ENCODE results near the gene TRMT2A.

The TRMT2A gene

GRCh38 chr22:20141186-20142077 is 24.4 kb upstream of the TRMT2A start:
- H3K36me3 ChIP-seq (ENCODE audit: control insufficient read depth in 2 of 2, insufficient read depth in 2 of 2, low read length in 2 of 2): peaks cover 0 to 7% of the 10 kb centered on the region in 2 donors
- no peak overlapping the region for H3K9ac ChIP-seq (ENCODE audit: low read depth in 1 of 2, low read length in 2 of 2)
- no peak overlapping the region for H3K27ac ChIP-seq (ENCODE audit: low read depth in 2 of 2, low read length in 2 of 2)

GRCh38 chr22:20140521-20140964 is 23.5 kb upstream of the TRMT2A start:
- H3K27ac ChIP-seq (ENCODE audit: low read depth in 2 of 2, low read length in 2 of 2): no peak overlapping the region
- H3K4me3 ChIP-seq (ENCODE audit: low read length in 2 of 2): no peak overlapping the region
- peaks cover 3 to 9% of the 10 kb centered on the region in 2 donors for H3K4me1 ChIP-seq (ENCODE audit: control insufficient read depth in 2 of 2, insufficient read depth in 2 of 2, low read length in 2 of 2)
- no peaks in the 10 kb centered on the region for H3K27me3 ChIP-seq (ENCODE audit: control insufficient read depth in 2 of 2, insufficient read depth in 2 of 2, low read length in 2 of 2)
- no peak overlapping the region for H3K9ac ChIP-seq (ENCODE audit: low read depth in 1 of 2, low read length in 2 of 2)
- H3K36me3 ChIP-seq (ENCODE audit: control insufficient read depth in 2 of 2, insufficient read depth in 2 of 2, low read length in 2 of 2): peaks cover 0 to 7% of the 10 kb centered on the region in 2 donors
- no peaks in the 10 kb centered on the region for H3K9me3 ChIP-seq (ENCODE audit: control insufficient read depth in 2 of 2, low read length in 2 of 2)

More at GRCh38 chr22:20141186-20142077, 24.4 kb upstream of the TRMT2A start:
- Histone ChIP-seq H3K9me3 (ENCODE audit: control insufficient read depth in 2 of 2, low read length in 2 of 2) (no peaks in the 10 kb centered on the region), H3K4me1 (ENCODE audit: control insufficient read depth in 2 of 2, insufficient read depth in 2 of 2, low read length in 2 of 2) (peaks cover 3 to 5% of the 10 kb centered on the region in 2 donors), H3K4me3 (ENCODE audit: low read length in 2 of 2) (no peak overlapping the region), H3K27me3 (ENCODE audit: control insufficient read depth in 2 of 2, insufficient read depth in 2 of 2, low read length in 2 of 2) (no peaks in the 10 kb centered on the region)

- H3K9me3 ChIP-seq (ENCODE audit: control insufficient read depth in 2 of 2, low read length in 2 of 2): no peaks in the 10 kb centered on the region
- no peaks in the 10 kb centered on the region for H3K27me3 ChIP-seq (ENCODE audit: control insufficient read depth in 2 of 2, insufficient read depth in 2 of 2, low read length in 2 of 2)
- H3K36me3 ChIP-seq (ENCODE audit: control insufficient read depth in 2 of 2, insufficient read depth in 2 of 2, low read length in 2 of 2): peaks cover 0 to 7% of the 10 kb centered on the region in 2 donors
- peaks cover 3 to 9% of the 10 kb centered on the region in 2 donors for H3K4me1 ChIP-seq (ENCODE audit: control insufficient read depth in 2 of 2, insufficient read depth in 2 of 2, low read length in 2 of 2)
- no peak overlapping the region for H3K4me3 ChIP-seq (ENCODE audit: low read length in 2 of 2)
- no peak overlapping the region for H3K27ac ChIP-seq (ENCODE audit: low read depth in 2 of 2, low read length in 2 of 2)
- no peak overlapping the region for H3K9ac ChIP-seq (ENCODE audit: low read depth in 1 of 2, low read length in 2 of 2)
Measured at GRCh38 chr22:20140107-20140445, 23.1 kb upstream of the TRMT2A start.

GRCh38 chr22:20139391-20140106 is 22.5 kb upstream of the TRMT2A start:
- Histone ChIP-seq H3K27me3 (ENCODE audit: control insufficient read depth in 2 of 2, insufficient read depth in 2 of 2, low read length in 2 of 2) (no peaks in the 10 kb centered on the region), H3K9me3 (ENCODE audit: control insufficient read depth in 2 of 2, low read length in 2 of 2) (no peaks in the 10 kb centered on the region), H3K4me3 (ENCODE audit: low read length in 2 of 2) (no peak overlapping the region), H3K9ac (ENCODE audit: low read depth in 1 of 2, low read length in 2 of 2) (no peak overlapping the region), H3K27ac (ENCODE audit: low read depth in 2 of 2, low read length in 2 of 2) (no peak overlapping the region), H3K4me1 (ENCODE audit: control insufficient read depth in 2 of 2, insufficient read depth in 2 of 2, low read length in 2 of 2) (peaks cover 3 to 9% of the 10 kb centered on the region in 2 donors), H3K36me3 (ENCODE audit: control insufficient read depth in 2 of 2, insufficient read depth in 2 of 2, low read length in 2 of 2) (peaks cover 0 to 7% of the 10 kb centered on the region in 2 donors)

DNA sequence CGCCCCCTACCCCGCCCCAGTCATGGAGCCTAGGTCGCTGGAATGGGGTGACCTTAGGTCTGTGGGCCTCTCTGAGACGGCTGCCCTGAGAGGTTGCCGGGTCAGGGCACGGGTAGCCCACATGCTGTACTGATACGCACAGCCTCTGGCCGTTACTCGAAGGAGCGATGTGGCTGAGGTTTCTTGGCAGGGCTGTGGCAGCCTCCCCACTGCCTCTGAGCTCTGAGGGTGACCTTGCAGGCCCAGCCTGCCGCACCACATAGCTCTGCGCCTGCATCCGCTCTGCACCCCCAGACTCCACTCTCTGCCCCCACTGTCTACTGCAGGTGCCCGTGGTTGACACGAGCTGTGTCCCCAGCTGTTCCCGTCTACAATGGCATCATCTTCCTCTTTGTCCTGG is 21.8 kb upstream of the TRMT2A start:
- Histone ChIP-seq H3K27me3 (ENCODE audit: control insufficient read depth in 2 of 2, insufficient read depth in 2 of 2, low read length in 2 of 2) (no peaks in the 10 kb centered on the region), H3K9ac (ENCODE audit: low read depth in 1 of 2, low read length in 2 of 2) (no peak overlapping the region), H3K36me3 (ENCODE audit: control insufficient read depth in 2 of 2, insufficient read depth in 2 of 2, low read length in 2 of 2) (peaks cover 0 to 7% of the 10 kb centered on the region in 2 donors), H3K27ac (ENCODE audit: low read depth in 2 of 2, low read length in 2 of 2) (no peak overlapping the region), H3K9me3 (ENCODE audit: control insufficient read depth in 2 of 2, low read length in 2 of 2) (no peaks in the 10 kb centered on the region), H3K4me1 (ENCODE audit: control insufficient read depth in 2 of 2, insufficient read depth in 2 of 2, low read length in 2 of 2) (peaks cover 3 to 9% of the 10 kb centered on the region in 2 donors), H3K4me3 (ENCODE audit: low read length in 2 of 2) (no peak overlapping the region)

DNA sequence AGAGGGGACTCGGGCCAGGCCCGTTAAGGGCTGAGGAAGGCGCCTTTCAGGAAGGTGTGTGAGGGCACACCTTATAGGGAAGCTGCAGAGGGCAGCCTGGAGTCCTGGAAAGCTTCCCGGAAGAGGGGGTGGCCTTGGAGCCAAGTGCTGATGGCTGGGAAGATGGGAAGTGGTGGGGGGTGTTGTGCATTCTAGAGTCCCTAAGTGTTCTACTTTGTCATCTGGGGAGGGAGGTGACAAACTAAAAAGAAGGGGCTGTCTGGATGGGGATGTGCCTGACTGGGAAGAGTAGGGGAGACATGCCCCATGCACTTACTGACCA is 21.4 kb upstream of the TRMT2A start:
- H3K27ac ChIP-seq (ENCODE audit: low read depth in 2 of 2, low read length in 2 of 2): no peak overlapping the region

DNA sequence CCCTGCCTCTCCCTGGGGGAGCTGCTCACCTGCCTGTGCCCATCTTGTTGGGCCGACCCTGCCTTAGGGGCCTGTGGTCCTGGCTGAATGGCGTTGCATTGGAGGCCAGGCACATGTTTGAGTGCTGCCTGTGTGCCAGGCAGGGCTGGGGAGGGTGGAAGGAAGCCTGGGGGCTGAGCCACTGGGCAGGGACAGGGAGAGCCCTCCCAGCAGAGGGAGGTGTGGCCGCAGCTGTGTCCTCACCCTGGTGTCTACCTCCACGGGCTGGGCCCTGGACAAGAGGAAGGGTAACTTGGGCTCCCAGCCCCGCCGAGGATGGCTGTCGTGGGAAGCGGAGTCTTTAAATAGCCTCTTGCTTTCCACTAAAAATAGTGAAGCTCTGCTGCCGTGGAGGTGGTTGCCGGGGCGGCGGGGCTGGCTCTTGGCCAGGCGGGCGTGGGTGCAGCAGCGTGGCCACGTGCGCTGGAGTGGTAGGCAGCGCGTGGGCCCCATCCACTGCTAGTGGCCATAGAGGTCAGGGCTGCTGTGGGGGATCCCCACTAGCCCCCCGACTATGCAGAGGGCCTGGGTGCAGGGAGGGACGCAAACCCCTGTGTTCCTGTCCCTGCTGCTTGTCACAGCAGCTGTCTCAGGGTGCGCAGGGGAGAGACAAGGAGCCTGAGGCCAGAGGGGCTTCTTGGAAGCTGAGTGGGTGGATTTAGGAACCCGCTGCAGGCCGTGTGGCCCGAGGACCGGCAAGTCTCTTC is 20.8 kb upstream of the TRMT2A start:
- Histone ChIP-seq H3K9ac (ENCODE audit: low read depth in 1 of 2, low read length in 2 of 2) (no peak overlapping the region), H3K4me3 (ENCODE audit: low read length in 2 of 2) (no peak overlapping the region), H3K9me3 (ENCODE audit: control insufficient read depth in 2 of 2, low read length in 2 of 2) (no peaks in the 10 kb centered on the region), H3K27me3 (ENCODE audit: control insufficient read depth in 2 of 2, insufficient read depth in 2 of 2, low read length in 2 of 2) (no peaks in the 10 kb centered on the region), H3K36me3 (ENCODE audit: control insufficient read depth in 2 of 2, insufficient read depth in 2 of 2, low read length in 2 of 2) (peaks cover 0 to 7% of the 10 kb centered on the region in 2 donors), H3K27ac (ENCODE audit: low read depth in 2 of 2, low read length in 2 of 2) (no peak overlapping the region), H3K4me1 (ENCODE audit: control insufficient read depth in 2 of 2, insufficient read depth in 2 of 2, low read length in 2 of 2) (peaks cover 5 to 10% of the 10 kb centered on the region in 2 donors)

More for the DNA sequence above, 21.4 kb upstream of the TRMT2A start:
- Histone ChIP-seq H3K4me1 (ENCODE audit: control insufficient read depth in 2 of 2, insufficient read depth in 2 of 2, low read length in 2 of 2) (peaks cover 3 to 9% of the 10 kb centered on the region in 2 donors), H3K9ac (ENCODE audit: low read depth in 1 of 2, low read length in 2 of 2) (no peak overlapping the region), H3K36me3 (ENCODE audit: control insufficient read depth in 2 of 2, insufficient read depth in 2 of 2, low read length in 2 of 2) (peaks cover 0 to 7% of the 10 kb centered on the region in 2 donors), H3K27me3 (ENCODE audit: control insufficient read depth in 2 of 2, insufficient read depth in 2 of 2, low read length in 2 of 2) (no peaks in the 10 kb centered on the region), H3K9me3 (ENCODE audit: control insufficient read depth in 2 of 2, low read length in 2 of 2) (no peaks in the 10 kb centered on the region), H3K4me3 (ENCODE audit: low read length in 2 of 2) (no peak overlapping the region)

DNA sequence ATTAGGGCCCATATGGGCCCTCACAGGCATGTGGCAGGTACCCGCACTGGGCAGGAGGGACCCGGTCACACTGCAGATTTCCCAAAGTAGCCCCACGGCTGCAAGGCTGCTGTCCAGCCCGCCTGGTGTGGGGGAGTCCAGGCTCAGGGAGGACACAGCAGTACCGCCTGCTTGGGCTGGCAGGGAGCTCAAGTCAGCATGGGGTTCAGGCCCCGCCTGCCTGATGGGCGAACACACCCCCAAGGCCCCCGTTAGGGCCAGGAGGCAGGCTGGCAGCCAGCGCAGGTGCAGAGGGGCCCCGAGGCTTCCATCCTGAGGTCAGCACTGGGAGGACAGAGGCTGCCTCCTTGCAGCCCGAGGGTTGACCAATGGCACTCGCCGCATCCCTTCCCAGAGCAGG is 20.1 kb upstream of the TRMT2A start:
- Histone ChIP-seq H3K4me1 (ENCODE audit: control insufficient read depth in 2 of 2, insufficient read depth in 2 of 2, low read length in 2 of 2) (peaks cover 12 to 17% of the 10 kb centered on the region in 2 donors), H3K36me3 (ENCODE audit: control insufficient read depth in 2 of 2, insufficient read depth in 2 of 2, low read length in 2 of 2) (peaks cover 0 to 7% of the 10 kb centered on the region in 2 donors), H3K9me3 (ENCODE audit: control insufficient read depth in 2 of 2, low read length in 2 of 2) (no peaks in the 10 kb centered on the region), H3K9ac (ENCODE audit: low read depth in 1 of 2, low read length in 2 of 2) (no peak overlapping the region), H3K4me3 (ENCODE audit: low read length in 2 of 2) (no peak overlapping the region), H3K27me3 (ENCODE audit: control insufficient read depth in 2 of 2, insufficient read depth in 2 of 2, low read length in 2 of 2) (no peaks in the 10 kb centered on the region), H3K27ac (ENCODE audit: low read depth in 2 of 2, low read length in 2 of 2) (no peak overlapping the region)

- Histone ChIP-seq H3K4me3 (ENCODE audit: low read length in 2 of 2) (no peak overlapping the region), H3K9me3 (ENCODE audit: control insufficient read depth in 2 of 2, low read length in 2 of 2) (no peaks in the 10 kb centered on the region), H3K4me1 (ENCODE audit: control insufficient read depth in 2 of 2, insufficient read depth in 2 of 2, low read length in 2 of 2) (peaks cover 12 to 19% of the 10 kb centered on the region in 2 donors), H3K27ac (ENCODE audit: low read depth in 2 of 2, low read length in 2 of 2) (no peak overlapping the region), H3K36me3 (ENCODE audit: control insufficient read depth in 2 of 2, insufficient read depth in 2 of 2, low read length in 2 of 2) (peaks cover 0 to 7% of the 10 kb centered on the region in 2 donors), H3K27me3 (ENCODE audit: control insufficient read depth in 2 of 2, insufficient read depth in 2 of 2, low read length in 2 of 2) (no peaks in the 10 kb centered on the region), H3K9ac (ENCODE audit: low read depth in 1 of 2, low read length in 2 of 2) (no peak overlapping the region)
Measured at GRCh38 chr22:20136603-20136873, 19.5 kb upstream of the TRMT2A start.

All from mucosa of rectum (tissue), 2 donors.